Endothelial cell of umbilical vein (primary cell): Measurements from ENCODE around the gene PRKG1. TPM values are rescaled to one million over a fixed set of nuclear protein-coding genes. Genes with fewer than 3 reads are reported as not detected.

Source experiments
- BruUV-seq: library from RNA; stranded (reverse); fragments of 400-500 nt; replicated peaks from 2 replicates; lab custom pipeline; 2021; lab: Mats Ljungman, UMichigan
- CTCF ChIA-PET: fragments of 300-600, 350-600 bp; sonication (Branson Sonifier 250); formaldehyde crosslinking; loops from one replicate; lab custom pipeline; 2021; ENCODE audit warnings: antibody characterized with exemption, inconsistent platforms; lab: Charles Lee
- POLR2A ChIA-PET: fragments of 300-600, 350-600 bp; sonication (Branson Sonifier 250); formaldehyde crosslinking; loops from one replicate; lab custom pipeline; 2021; ENCODE audit warnings: antibody characterized with exemption, inconsistent platforms; lab: Charles Lee
- DNase-seq: peaks from one replicate; pipeline ENCODE4 v3.0.0-alpha.2; 2011; ENCODE audit warnings: low read depth, low spot score
- FAIRE-seq: peaks from 2 replicates; lab custom pipeline; 2011; peaks lifted over from hg19 to GRCh38; lab: Jason Lieb, UNC
- H2AFZ ChIP-seq: 2 replicates; pipeline ENCODE4 v1.6.0; 2012; ENCODE audit warnings: low read depth, low read length, control low read depth, inconsistent platforms
- H3K27ac ChIP-seq: 2 replicates; pipeline ENCODE4 v1.5.1; 2011; ENCODE audit warnings: low read depth, mild to moderate bottlenecking, control low read depth, low read length, moderate library complexity; ENCODE audit not compliant: insufficient read depth
- H3K27me3 ChIP-seq, 2 experiments: 2 replicates each; pipeline versions ENCODE4 v1.6.0 to v1.6.1; 2011; ENCODE audit warnings: low read length in 2 of 2, mixed read lengths in 1 of 2; ENCODE audit not compliant: control insufficient read depth in 2 of 2, insufficient read depth in 2 of 2
- H3K36me3 ChIP-seq, 2 experiments: 2 replicates in 1 of 2; 3 replicates in 1 of 2; pipeline ENCODE4 v1.5.1; 2011; ENCODE audit warnings: low read length in 2 of 2, mild to moderate bottlenecking in 1 of 2, moderate library complexity in 1 of 2; ENCODE audit not compliant: control insufficient read depth in 2 of 2, insufficient read depth in 2 of 2; ENCODE audit errors: extremely low read depth in 1 of 2
- H3K4me1 ChIP-seq: 3 replicates; pipeline ENCODE4 v1.5.1; 2011; ENCODE audit warnings: mild to moderate bottlenecking, low read length; ENCODE audit not compliant: control insufficient read depth, insufficient read depth; ENCODE audit errors: extremely low read depth
- H3K4me2 ChIP-seq: 2 replicates; pipeline ENCODE4 v1.6.1; 2011; ENCODE audit warnings: low read length, control low read depth, mixed read lengths; ENCODE audit not compliant: insufficient read depth
- H3K4me3 ChIP-seq, 3 experiments: fragments of 200-600 bp in 1 of 3; sonication (generic), shearing (Covaris generic) in 1 of 3; replicated peaks in 1 of 3; 2 replicates each; pipeline ENCODE4 v1.5.1; 2011 to 2016; ENCODE audit warnings: control low read depth in 3 of 3, low read length in 3 of 3, mild to moderate bottlenecking in 2 of 3, inconsistent platforms in 1 of 3, low read depth in 1 of 3, moderate library complexity in 1 of 3; ENCODE audit not compliant: insufficient read depth in 1 of 3
- H3K79me2 ChIP-seq: 2 replicates; pipeline ENCODE4 v1.6.0; 2012; ENCODE audit warnings: low read length, inconsistent platforms; ENCODE audit not compliant: control insufficient read depth, insufficient read depth
- H3K9ac ChIP-seq: replicated peaks from 2 replicates; pipeline ENCODE3; 2011; ENCODE audit warnings: low read length, control low read depth; ENCODE audit not compliant: insufficient read depth; ENCODE audit errors: extremely low read depth
- H3K9me1 ChIP-seq: replicated peaks from 3 replicates; pipeline ENCODE4 v1.6.0; 2011; ENCODE audit warnings: mild to moderate bottlenecking, low read length; ENCODE audit not compliant: control insufficient read depth, insufficient read depth; ENCODE audit errors: extremely low read depth
- H3K9me3 ChIP-seq: replicated peaks from 2 replicates; pipeline ENCODE4 v1.5.1; 2012; ENCODE audit warnings: low read length, inconsistent platforms; ENCODE audit not compliant: control insufficient read depth, insufficient read depth
- H4K20me1 ChIP-seq: replicated peaks from 2 replicates; pipeline ENCODE3; 2011; ENCODE audit warnings: mild to moderate bottlenecking, low read length; ENCODE audit not compliant: control insufficient read depth, insufficient read depth; ENCODE audit errors: extremely low read depth
- EZH2 ChIP-seq: IDR thresholded peaks from 2 replicates; pipeline ENCODE4 v1.6.1; 2012; ENCODE audit warnings: borderline replicate concordance, low read depth, mild to moderate bottlenecking, moderate library complexity, low read length, inconsistent platforms; ENCODE audit not compliant: severe bottlenecking
- FOS ChIP-seq: IDR thresholded peaks from 2 replicates; pipeline ENCODE4 v1.6.1; 2011; ENCODE audit warnings: mild to moderate bottlenecking, low read length, moderate library complexity, borderline replicate concordance; ENCODE audit not compliant: insufficient read depth
- GATA2 ChIP-seq: IDR thresholded peaks from 2 replicates; pipeline ENCODE4 v1.7.0; 2011; ENCODE audit warnings: low read depth, mild to moderate bottlenecking, moderate library complexity, mixed read lengths, low read length; ENCODE audit not compliant: insufficient read length, insufficient read depth
- JUN ChIP-seq: IDR thresholded peaks from 2 replicates; pipeline ENCODE4 v1.6.1; 2011; ENCODE audit warnings: borderline replicate concordance, low read depth; ENCODE audit not compliant: insufficient read length, insufficient read depth
- MYC ChIP-seq: IDR thresholded peaks from one replicate; pipeline ENCODE4 v1.6.1; 2011; ENCODE audit warnings: mild to moderate bottlenecking, low read depth, low read length
- POLR2A ChIP-seq: IDR thresholded peaks from 2 replicates; pipeline ENCODE4 v1.6.1; 2012; ENCODE audit warnings: low read depth, mild to moderate bottlenecking, control low read depth, low read length
- POLR2AphosphoS5 ChIP-seq: IDR thresholded peaks from 2 replicates; pipeline ENCODE4 v1.6.1; 2012; ENCODE audit warnings: low read depth, mild to moderate bottlenecking, control low read depth, low read length, moderate library complexity; ENCODE audit not compliant: insufficient read depth
- dilution Hi-C: fragments of 300-500 bp; cut with MboI; formaldehyde crosslinking; loops from one replicate; pipeline ENCODE4 v1.15.0; 2019; ENCODE audit warnings: low sequenced_read_pairs; ENCODE audit not compliant: extremely low pct_ligation_motif_present
- intact Hi-C: fragments of 100-400 bp; cut with micrococcal nuclease; formaldehyde crosslinking; loops from one replicate; pipeline ENCODE4 v1.10.0; 2022
- polyA plus RNA-seq, 4 experiments: library from polyadenylated mRNA; depleted of rRNA in 3 of 4; stranded (reverse) in 3 of 4; unstranded in 1 of 4; fragments of >200 nt; gene quantifications; 2 replicates each; pipeline versions ENCODE4 v1.2.1 to v1.2.3, GENCODE V29; 2011 to 2012; ENCODE audit warnings: missing spikeins in 1 of 4
- total RNA-seq: library from RNA; stranded (reverse); gene quantifications from 2 replicates; pipeline ENCODE4 v1.2.3, GENCODE V29; 2021
- TF ChIP-seq, protein P1 (sequence below): IDR thresholded peaks from 2 replicates; pipeline ENCODE4 v1.6.1; 2011; ENCODE audit not compliant: insufficient read depth, insufficient read length
- TF ChIP-seq, protein P2 (sequence below), 2 donors: IDR thresholded peaks; 1 replicate in 1 of 2; 2 replicates in 1 of 2; pipeline ENCODE4 v1.5.1; 2011; ENCODE audit warnings: low read length in 2 of 2, mild to moderate bottlenecking in 2 of 2, moderate library complexity in 2 of 2, control low read depth in 1 of 2, inconsistent platforms in 1 of 2, low read depth in 1 of 2; ENCODE audit not compliant: insufficient read depth in 1 of 2; ENCODE audit errors: extremely low read depth in 1 of 2

The PRKG1 gene
- total and polyA plus RNA-seq, 2 donors (not counting 3 experiments of a cell fraction or from before 2014, with no cell fraction given): 0.01 to 0.18 TPM

DNA sequence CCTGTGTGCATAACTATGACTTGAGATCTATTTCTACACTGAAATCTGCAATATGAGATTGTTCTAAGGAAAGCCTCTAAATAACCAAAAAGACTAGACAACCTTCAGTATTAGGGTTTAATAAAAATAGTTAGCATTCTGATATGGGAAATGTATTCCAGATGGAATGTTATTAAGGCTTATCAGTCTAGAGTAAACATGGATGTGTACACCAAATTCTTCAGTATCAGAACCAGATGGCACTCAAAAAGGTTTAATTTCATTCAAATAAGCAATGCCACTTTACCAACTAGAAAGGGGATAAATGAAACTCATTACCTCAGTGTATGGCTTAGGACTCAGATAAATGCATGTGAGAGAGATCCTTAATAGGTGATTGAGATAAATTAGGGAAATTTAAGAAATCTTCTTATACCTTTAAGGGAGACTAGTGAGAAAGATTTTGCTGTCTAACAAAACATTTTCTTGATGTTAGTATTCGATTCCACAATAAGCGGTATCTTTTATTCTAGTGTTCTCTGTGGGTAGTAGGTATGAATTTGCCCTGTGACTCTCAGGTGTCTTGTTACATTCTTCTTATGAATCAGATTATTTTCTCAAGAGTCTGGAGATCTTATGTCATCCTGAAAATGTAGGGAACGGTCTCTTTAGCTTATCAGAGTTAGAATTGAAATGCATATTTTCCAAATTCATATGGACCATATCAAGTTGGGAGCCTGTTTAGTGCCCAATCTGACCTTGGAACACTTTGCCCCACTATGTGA lies 159.2 kb downstream of the PRKG1 start:
- intact Hi-C loops: no loop called here
- Histone ChIP-seq H3K9me1 (no peaks in the 10 kb centered on the region), H2AFZ (no peak overlapping the region), H3K27ac (no peak overlapping the region), H3K79me2 (no peaks in the 10 kb centered on the region), H3K4me3 (no peak overlapping the region), H3K4me2 (no peak overlapping the region), H3K36me3 (no peaks in the 10 kb centered on the region), H3K9me3 (no peaks in the 10 kb centered on the region), H3K9ac (no peak overlapping the region), H3K4me1 (no peaks in the 10 kb centered on the region), H4K20me1 (no peaks in the 10 kb centered on the region), H3K27me3 (no peaks in the 10 kb centered on the region)
- TF ChIP-seq EZH2: no peak
- no peak for TF ChIP-seq JUN
- no peak for TF ChIP-seq GATA2
- no peak for TF ChIP-seq POLR2A
- TF ChIP-seq FOS: no peak
- TF ChIP-seq MYC: no peak
- TF ChIP-seq, protein P1, sequence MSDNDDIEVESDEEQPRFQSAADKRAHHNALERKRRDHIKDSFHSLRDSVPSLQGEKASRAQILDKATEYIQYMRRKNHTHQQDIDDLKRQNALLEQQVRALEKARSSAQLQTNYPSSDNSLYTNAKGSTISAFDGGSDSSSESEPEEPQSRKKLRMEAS: no peak
- TF ChIP-seq POLR2AphosphoS5: no peak
- TF ChIP-seq, protein P2, sequence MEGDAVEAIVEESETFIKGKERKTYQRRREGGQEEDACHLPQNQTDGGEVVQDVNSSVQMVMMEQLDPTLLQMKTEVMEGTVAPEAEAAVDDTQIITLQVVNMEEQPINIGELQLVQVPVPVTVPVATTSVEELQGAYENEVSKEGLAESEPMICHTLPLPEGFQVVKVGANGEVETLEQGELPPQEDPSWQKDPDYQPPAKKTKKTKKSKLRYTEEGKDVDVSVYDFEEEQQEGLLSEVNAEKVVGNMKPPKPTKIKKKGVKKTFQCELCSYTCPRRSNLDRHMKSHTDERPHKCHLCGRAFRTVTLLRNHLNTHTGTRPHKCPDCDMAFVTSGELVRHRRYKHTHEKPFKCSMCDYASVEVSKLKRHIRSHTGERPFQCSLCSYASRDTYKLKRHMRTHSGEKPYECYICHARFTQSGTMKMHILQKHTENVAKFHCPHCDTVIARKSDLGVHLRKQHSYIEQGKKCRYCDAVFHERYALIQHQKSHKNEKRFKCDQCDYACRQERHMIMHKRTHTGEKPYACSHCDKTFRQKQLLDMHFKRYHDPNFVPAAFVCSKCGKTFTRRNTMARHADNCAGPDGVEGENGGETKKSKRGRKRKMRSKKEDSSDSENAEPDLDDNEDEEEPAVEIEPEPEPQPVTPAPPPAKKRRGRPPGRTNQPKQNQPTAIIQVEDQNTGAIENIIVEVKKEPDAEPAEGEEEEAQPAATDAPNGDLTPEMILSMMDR (IDR thresholded peaks at IDR 0.05; ENCODE audit: extremely low read depth in 1 of 2, insufficient read depth in 1 of 2, low read depth in 1 of 2, low read length in 2 of 2): no peak
- FAIRE-seq (no peak), DNase-seq (no peak)
- POLR2A ChIA-PET: no interaction called here
- BruUV-seq: no TSS peak
- CTCF ChIA-PET: no interaction called here
- dilution Hi-C loops: no loop called here
